Fibroblast of skin of scalp (primary cell): ENCODE results near the gene DIAPH3.
A peak's percentile ranks its signal among the peaks of the same experiment; 100 is the strongest.

ENCODE experiments used
- DNase-seq: peaks from one replicate; pipeline ENCODE4 v3.0.0-alpha.2; 2013

The DIAPH3 gene

GRCh38 chr13:59774491-59774971 is 389.2 kb downstream of the DIAPH3 start:
- DNase-seq: peak; percentile 71

- DNase-seq: peak; percentile 61
These were observed 392.5 kb downstream of the DIAPH3 start for GRCh38 chr13:59771272-59771671.

GRCh38 chr13:59770451-59770850 is 393.3 kb downstream of the DIAPH3 start:
- DNase-seq: no peak

- no peak for DNase-seq
These were observed 397.5 kb downstream of the DIAPH3 start for GRCh38 chr13:59766236-59766635.

GRCh38 chr13:59755632-59756290 is 408.0 kb downstream of the DIAPH3 start:
- DNase-seq: no peak

- no peak for DNase-seq
These were observed 409.3 kb downstream of the DIAPH3 start for GRCh38 chr13:59754411-59754810.

- peak; percentile 83 for DNase-seq
These were observed 412.9 kb downstream of the DIAPH3 start for GRCh38 chr13:59750860-59751259.

GRCh38 chr13:59748046-59748445 is 415.7 kb downstream of the DIAPH3 start:
- DNase-seq: no peak

- DNase-seq: no peak
These were observed 416.2 kb downstream of the DIAPH3 start for GRCh38 chr13:59747529-59747928.

GRCh38 chr13:59746291-59746962 is 417.3 kb downstream of the DIAPH3 start:
- peak; percentile 80 for DNase-seq

- DNase-seq: peak; percentile 45
These were observed 418.3 kb downstream of the DIAPH3 start for GRCh38 chr13:59745392-59745788.

GRCh38 chr13:59744747-59745391 is 418.9 kb downstream of the DIAPH3 start:
- DNase-seq: no peak

- DNase-seq: no peak
These were observed 420.5 kb downstream of the DIAPH3 start for GRCh38 chr13:59743195-59743594.

- no peak for DNase-seq
These were observed 421.3 kb downstream of the DIAPH3 start for GRCh38 chr13:59742467-59742866.

- DNase-seq: no peak
These were observed 424.8 kb downstream of the DIAPH3 start for GRCh38 chr13:59738921-59739320.

- no peak for DNase-seq
These were observed 429.3 kb downstream of the DIAPH3 start for GRCh38 chr13:59734393-59734792.

- no peak for DNase-seq
These were observed 430.0 kb downstream of the DIAPH3 start for GRCh38 chr13:59733744-59734143.

GRCh38 chr13:59730026-59730425 is 433.7 kb downstream of the DIAPH3 start:
- DNase-seq: no peak

- DNase-seq: peak; percentile 22
These were observed 434.7 kb downstream of the DIAPH3 start for GRCh38 chr13:59728896-59729545.

- DNase-seq: no peak
These were observed 441.5 kb downstream of the DIAPH3 start for GRCh38 chr13:59721926-59722910.

- DNase-seq: no peak
These were observed 448.1 kb downstream of the DIAPH3 start for GRCh38 chr13:59715611-59716010.
